ENCODE data around the gene ZBTB8B.

GRCh38 chr1:32496127-32496526, 31.3 kb downstream of the ZBTB8B start:
- TF ChIP-seq CTCF (IDR thresholded peaks at IDR 0.05) = no peak
- TF ChIP-seq EZH2phosphoT487 (IDR thresholded peaks at IDR 0.05) = no peak

All from neural progenitor cell (in vitro differentiated cells).